GM10847 (cell line): Measurements from ENCODE around the gene ROPN1B.

ENCODE experiments used
- POLR2A ChIP-seq: IDR thresholded peaks from 2 replicates; pipeline ENCODE4 v1.6.1; 2011; ENCODE audit not compliant: insufficient read length; ENCODE audit errors: extremely low read depth

ROPN1B gene

GRCh38 chr3:126025116-126025729, 56.2 kb downstream of the ROPN1B start:
- no peak for TF ChIP-seq POLR2A

- TF ChIP-seq POLR2A = no peak
Observed at GRCh38 chr3:126025862-126026261, 56.9 kb downstream of the ROPN1B start.

- TF ChIP-seq POLR2A = no peak
Observed at GRCh38 chr3:126026277-126026751, 57.3 kb downstream of the ROPN1B start.

- TF ChIP-seq POLR2A = no peak
Observed at GRCh38 chr3:126026761-126027160, 57.8 kb downstream of the ROPN1B start.

- no peak for TF ChIP-seq POLR2A
Observed at GRCh38 chr3:126028096-126028495, 59.1 kb downstream of the ROPN1B start.

GRCh38 chr3:126029241-126029640, 60.3 kb downstream of the ROPN1B start:
- no peak for TF ChIP-seq POLR2A

GRCh38 chr3:126030455-126030854, 61.5 kb downstream of the ROPN1B start:
- no peak for TF ChIP-seq POLR2A

- TF ChIP-seq POLR2A = no peak
Observed at GRCh38 chr3:126031981-126032471, 63.0 kb downstream of the ROPN1B start.
